Measurements from ENCODE around the gene POU2F2. TPM values are rescaled to one million over a fixed set of nuclear protein-coding genes. Genes with fewer than 3 reads are reported as not detected.

Gene POU2F2
- total and polyA plus RNA-seq, 2 donors (not counting 3 experiments of a cell fraction or from before 2014, with no cell fraction given) = 4.0 to 4.1 TPM

GRCh38 chr19:42151782-42152684 lies 19.8 kb upstream of the POU2F2 start:
- BruUV-seq (replicated peaks) = no TSS peak
- no peaks in the 10 kb centered on the region for H3K9me3 ChIP-seq (replicated peaks; ENCODE audit: control insufficient read depth, insufficient read depth, low read length)
- dilution Hi-C loops (cut with MboI; ENCODE audit: extremely low pct_ligation_motif_present, low sequenced_read_pairs) = no loop called here
- H3K4me1 ChIP-seq (ENCODE audit: control insufficient read depth, extremely low read depth, insufficient read depth, low read length) = no peaks in the 10 kb centered on the region
- H4K20me1 ChIP-seq (replicated peaks; ENCODE audit: control insufficient read depth, extremely low read depth, insufficient read depth, low read length) = no peaks in the 10 kb centered on the region
- H2AFZ ChIP-seq (ENCODE audit: low read depth, low read length) = no peak overlapping the region
- no peak overlapping the region for H3K9ac ChIP-seq (replicated peaks; ENCODE audit: extremely low read depth, insufficient read depth, low read length)
- POLR2A ChIA-PET = no interaction called here
- no peaks in the 10 kb centered on the region for H3K79me2 ChIP-seq (ENCODE audit: control insufficient read depth, insufficient read depth, low read length)
- H3K4me3 ChIP-seq (replicated peaks in 1 of 3; ENCODE audit: insufficient read depth in 1 of 3, low read depth in 1 of 3, low read length in 3 of 3) = no peak overlapping the region
- peaks cover 26 to 33% of the 10 kb centered on the region in 2 experiments for H3K27me3 ChIP-seq (ENCODE audit: control insufficient read depth in 2 of 2, insufficient read depth in 2 of 2, low read length in 2 of 2)
- no peak overlapping the region for H3K4me2 ChIP-seq (ENCODE audit: insufficient read depth, low read length)
- TF ChIP-seq JUN (IDR thresholded peaks at IDR 0.05; ENCODE audit: borderline replicate concordance, insufficient read depth, insufficient read length, low read depth) (no peak), MYC (IDR thresholded peaks at IDR 0.05; ENCODE audit: low read depth, low read length) (no peak), GATA2 (IDR thresholded peaks at IDR 0.05; ENCODE audit: insufficient read depth, insufficient read length, low read depth, low read length) (no peak), FOS (IDR thresholded peaks at IDR 0.05; ENCODE audit: borderline replicate concordance, insufficient read depth, low read length) (no peak), EZH2 (IDR thresholded peaks at IDR 0.05; ENCODE audit: borderline replicate concordance, low read depth, low read length, severe bottlenecking) (no peak), POLR2AphosphoS5 (IDR thresholded peaks at IDR 0.05; ENCODE audit: insufficient read depth, low read depth, low read length) (no peak), MAX (IDR thresholded peaks at IDR 0.05; ENCODE audit: insufficient read depth, insufficient read length) (no peak), CTCF (IDR thresholded peaks at IDR 0.05; ENCODE audit: extremely low read depth in 1 of 2, insufficient read depth in 1 of 2, low read depth in 1 of 2, low read length in 2 of 2) (no peak), POLR2A (IDR thresholded peaks at IDR 0.05; ENCODE audit: low read depth, low read length) (no peak)
- DNase-seq (ENCODE audit: low read depth, low spot score) = no peak
- no peak for FAIRE-seq
- H3K9me1 ChIP-seq (replicated peaks; ENCODE audit: control insufficient read depth, extremely low read depth, insufficient read depth, low read length) = no peaks in the 10 kb centered on the region
- CTCF ChIA-PET = no interaction called here
- no peak overlapping the region for H3K27ac ChIP-seq (ENCODE audit: insufficient read depth, low read depth, low read length)
- H3K36me3 ChIP-seq (ENCODE audit: control insufficient read depth in 2 of 2, extremely low read depth in 1 of 2, insufficient read depth in 2 of 2, low read length in 2 of 2) = no peaks in the 10 kb centered on the region
- intact Hi-C loops (cut with micrococcal nuclease) = no loop called here
